ENCODE data around the gene ST8SIA2.

DNA sequence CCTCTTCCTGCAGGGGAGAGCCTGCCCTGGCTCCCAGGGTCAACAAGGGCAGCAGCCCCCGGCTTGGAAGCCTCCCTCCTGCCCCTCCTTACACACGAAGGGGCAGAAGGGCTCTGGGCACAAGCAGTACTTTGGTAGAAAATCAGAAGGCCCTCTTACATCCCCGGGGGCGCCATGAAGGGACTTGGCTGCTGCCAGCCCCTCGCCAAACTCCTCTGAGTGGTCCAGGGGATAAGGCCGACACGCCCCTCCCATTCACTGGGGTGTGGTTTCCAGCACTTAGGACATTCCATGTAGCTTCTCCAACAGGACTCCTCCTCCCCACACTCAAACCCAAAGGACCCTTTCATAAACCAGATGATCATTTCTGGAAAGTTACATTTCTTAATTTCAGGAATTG lies 1.2 kb upstream of the ST8SIA2 start:
- TF ChIP-seq, protein P1, sequence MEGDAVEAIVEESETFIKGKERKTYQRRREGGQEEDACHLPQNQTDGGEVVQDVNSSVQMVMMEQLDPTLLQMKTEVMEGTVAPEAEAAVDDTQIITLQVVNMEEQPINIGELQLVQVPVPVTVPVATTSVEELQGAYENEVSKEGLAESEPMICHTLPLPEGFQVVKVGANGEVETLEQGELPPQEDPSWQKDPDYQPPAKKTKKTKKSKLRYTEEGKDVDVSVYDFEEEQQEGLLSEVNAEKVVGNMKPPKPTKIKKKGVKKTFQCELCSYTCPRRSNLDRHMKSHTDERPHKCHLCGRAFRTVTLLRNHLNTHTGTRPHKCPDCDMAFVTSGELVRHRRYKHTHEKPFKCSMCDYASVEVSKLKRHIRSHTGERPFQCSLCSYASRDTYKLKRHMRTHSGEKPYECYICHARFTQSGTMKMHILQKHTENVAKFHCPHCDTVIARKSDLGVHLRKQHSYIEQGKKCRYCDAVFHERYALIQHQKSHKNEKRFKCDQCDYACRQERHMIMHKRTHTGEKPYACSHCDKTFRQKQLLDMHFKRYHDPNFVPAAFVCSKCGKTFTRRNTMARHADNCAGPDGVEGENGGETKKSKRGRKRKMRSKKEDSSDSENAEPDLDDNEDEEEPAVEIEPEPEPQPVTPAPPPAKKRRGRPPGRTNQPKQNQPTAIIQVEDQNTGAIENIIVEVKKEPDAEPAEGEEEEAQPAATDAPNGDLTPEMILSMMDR (IDR thresholded peaks at IDR 0.05), result no peak
- TF ChIP-seq, protein P2, sequence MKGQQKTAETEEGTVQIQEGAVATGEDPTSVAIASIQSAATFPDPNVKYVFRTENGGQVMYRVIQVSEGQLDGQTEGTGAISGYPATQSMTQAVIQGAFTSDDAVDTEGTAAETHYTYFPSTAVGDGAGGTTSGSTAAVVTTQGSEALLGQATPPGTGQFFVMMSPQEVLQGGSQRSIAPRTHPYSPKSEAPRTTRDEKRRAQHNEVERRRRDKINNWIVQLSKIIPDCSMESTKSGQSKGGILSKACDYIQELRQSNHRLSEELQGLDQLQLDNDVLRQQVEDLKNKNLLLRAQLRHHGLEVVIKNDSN (CRISPR knock-in tag; IDR thresholded peaks at IDR 0.05), result no peak
- TF ChIP-seq ZNF121 (CRISPR knock-in tag; IDR thresholded peaks at IDR 0.05), result no peak
- TF ChIP-seq, protein P3, sequence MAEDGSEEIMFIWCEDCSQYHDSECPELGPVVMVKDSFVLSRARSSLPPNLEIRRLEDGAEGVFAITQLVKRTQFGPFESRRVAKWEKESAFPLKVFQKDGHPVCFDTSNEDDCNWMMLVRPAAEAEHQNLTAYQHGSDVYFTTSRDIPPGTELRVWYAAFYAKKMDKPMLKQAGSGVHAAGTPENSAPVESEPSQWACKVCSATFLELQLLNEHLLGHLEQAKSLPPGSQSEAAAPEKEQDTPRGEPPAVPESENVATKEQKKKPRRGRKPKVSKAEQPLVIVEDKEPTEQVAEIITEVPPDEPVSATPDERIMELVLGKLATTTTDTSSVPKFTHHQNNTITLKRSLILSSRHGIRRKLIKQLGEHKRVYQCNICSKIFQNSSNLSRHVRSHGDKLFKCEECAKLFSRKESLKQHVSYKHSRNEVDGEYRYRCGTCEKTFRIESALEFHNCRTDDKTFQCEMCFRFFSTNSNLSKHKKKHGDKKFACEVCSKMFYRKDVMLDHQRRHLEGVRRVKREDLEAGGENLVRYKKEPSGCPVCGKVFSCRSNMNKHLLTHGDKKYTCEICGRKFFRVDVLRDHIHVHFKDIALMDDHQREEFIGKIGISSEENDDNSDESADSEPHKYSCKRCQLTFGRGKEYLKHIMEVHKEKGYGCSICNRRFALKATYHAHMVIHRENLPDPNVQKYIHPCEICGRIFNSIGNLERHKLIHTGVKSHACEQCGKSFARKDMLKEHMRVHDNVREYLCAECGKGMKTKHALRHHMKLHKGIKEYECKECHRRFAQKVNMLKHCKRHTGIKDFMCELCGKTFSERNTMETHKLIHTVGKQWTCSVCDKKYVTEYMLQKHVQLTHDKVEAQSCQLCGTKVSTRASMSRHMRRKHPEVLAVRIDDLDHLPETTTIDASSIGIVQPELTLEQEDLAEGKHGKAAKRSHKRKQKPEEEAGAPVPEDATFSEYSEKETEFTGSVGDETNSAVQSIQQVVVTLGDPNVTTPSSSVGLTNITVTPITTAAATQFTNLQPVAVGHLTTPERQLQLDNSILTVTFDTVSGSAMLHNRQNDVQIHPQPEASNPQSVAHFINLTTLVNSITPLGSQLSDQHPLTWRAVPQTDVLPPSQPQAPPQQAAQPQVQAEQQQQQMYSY (CRISPR knock-in tag; IDR thresholded peaks at IDR 0.05), result no peak
- TF ChIP-seq KAT7 (CRISPR knock-in tag; IDR thresholded peaks at IDR 0.05; ENCODE audit: borderline replicate concordance), result no peak

All from WTC11 (cell line).